Neural crest cell (in vitro differentiated cells): Measurements from ENCODE around the gene SLC38A2. TPM values are rescaled to one million over a fixed set of nuclear protein-coding genes. Genes with fewer than 3 reads are reported as not detected.

Source experiments
- DNase-seq: peaks from one replicate; pipeline ENCODE4 v3.0.0; 2021; ENCODE audit warnings: low read depth, mixed read lengths, low spot score
- H3K27ac Mint-ChIP-seq: one replicate; pipeline ENCODE4 v1.8.0; 2021; ENCODE audit warnings: mild to moderate bottlenecking, mixed read lengths; ENCODE audit not compliant: unreplicated experiment
- H3K27me3 Mint-ChIP-seq: 2 replicates; pipeline ENCODE4 v1.8.0; 2021; ENCODE audit warnings: low read depth, mild to moderate bottlenecking, mixed read lengths
- H3K36me3 Mint-ChIP-seq: 2 replicates; pipeline ENCODE4 v1.8.0; 2021; ENCODE audit warnings: low read depth, mild to moderate bottlenecking, mixed read lengths
- H3K4me1 Mint-ChIP-seq: 2 replicates; pipeline ENCODE4 v1.8.0; 2021; ENCODE audit warnings: mixed read lengths
- H3K4me3 Mint-ChIP-seq: one replicate; pipeline ENCODE4 v1.8.0; 2021; ENCODE audit warnings: mild to moderate bottlenecking, mixed read lengths
- H3K9me3 Mint-ChIP-seq: 2 replicates; pipeline ENCODE4 v1.8.0; 2021; ENCODE audit warnings: mixed read lengths
- CTCF ChIP-seq: fragments of 200-600 bp; sonication (generic); conservative IDR thresholded peaks from 2 replicates; pipeline ENCODE4 v1.5.0; 2021; ENCODE audit warnings: antibody characterized with exemption, mild to moderate bottlenecking
- total RNA-seq: library from RNA; stranded (reverse); gene quantifications from 2 replicates; pipeline ENCODE4 v1.2.1, GENCODE V29; 2021

SLC38A2 gene
- total RNA-seq, 1 donor from 2014 or later, result 186 TPM

- H3K4me1 Mint-ChIP-seq, result no peaks in the 10 kb centered on the region
- H3K36me3 Mint-ChIP-seq, result peaks cover 28% of the 10 kb centered on the region
- peaks cover 4% of the 10 kb centered on the region for H3K27me3 Mint-ChIP-seq
- no peak for DNase-seq
- H3K27ac Mint-ChIP-seq, result no peak overlapping the region
- H3K9me3 Mint-ChIP-seq, result no peaks in the 10 kb centered on the region
- no peak for TF ChIP-seq CTCF
- no peak overlapping the region for H3K4me3 Mint-ChIP-seq
These were observed 12.8 kb downstream of the SLC38A2 start for GRCh38 chr12:46359667-46360280.

GRCh38 chr12:46358791-46359666 is 13.5 kb downstream of the SLC38A2 start:
- TF ChIP-seq CTCF, result no peak
- Mint-ChIP-seq H3K27me3 (peaks cover 4% of the 10 kb centered on the region), H3K4me3 (no peak overlapping the region), H3K36me3 (peaks cover 25% of the 10 kb centered on the region), H3K9me3 (no peaks in the 10 kb centered on the region), H3K27ac (no peak overlapping the region), H3K4me1 (no peaks in the 10 kb centered on the region)
- no peak for DNase-seq

GRCh38 chr12:46358325-46358700 is 14.3 kb downstream of the SLC38A2 start:
- no peak for TF ChIP-seq CTCF
- H3K4me1 Mint-ChIP-seq, result no peaks in the 10 kb centered on the region

GRCh38 chr12:46357438-46358324 is 14.9 kb downstream of the SLC38A2 start:
- H3K4me1 Mint-ChIP-seq, result no peaks in the 10 kb centered on the region
- H3K9me3 Mint-ChIP-seq, result no peaks in the 10 kb centered on the region
- no peak for TF ChIP-seq CTCF
- no peak overlapping the region for H3K27ac Mint-ChIP-seq
- no peak for DNase-seq
- H3K27me3 Mint-ChIP-seq, result peaks cover 6% of the 10 kb centered on the region
- H3K36me3 Mint-ChIP-seq, result peaks cover 22% of the 10 kb centered on the region
- H3K4me3 Mint-ChIP-seq, result no peak overlapping the region

More at GRCh38 chr12:46358325-46358700, 14.3 kb downstream of the SLC38A2 start:
- Mint-ChIP-seq H3K9me3 (no peaks in the 10 kb centered on the region), H3K36me3 (peaks cover 24% of the 10 kb centered on the region), H3K4me3 (no peak overlapping the region), H3K27me3 (peaks cover 6% of the 10 kb centered on the region), H3K27ac (no peak overlapping the region)
- no peak for DNase-seq

GRCh38 chr12:46356655-46357437 is 15.7 kb downstream of the SLC38A2 start:
- Mint-ChIP-seq H3K27me3 (peaks cover 9% of the 10 kb centered on the region), H3K27ac (no peak overlapping the region), H3K4me3 (no peak overlapping the region), H3K4me1 (no peaks in the 10 kb centered on the region), H3K9me3 (no peaks in the 10 kb centered on the region), H3K36me3 (peaks cover 19% of the 10 kb centered on the region)
- TF ChIP-seq CTCF, result no peak
- no peak for DNase-seq
